ENCODE results near the gene WDR53.

The WDR53 gene

GRCh38 chr3:196506687-196507086, 61.7 kb downstream of the WDR53 start:
- Histone ChIP-seq H3K4me3 (ENCODE audit: severe bottlenecking) (no peak overlapping the region), H3K27ac (ENCODE audit: poor library complexity, severe bottlenecking) (no peak overlapping the region), H3K27me3 (ENCODE audit: insufficient read depth, poor library complexity, severe bottlenecking) (no peaks in the 10 kb centered on the region), H3K9me3 (ENCODE audit: severe bottlenecking) (peaks cover 2% of the 10 kb centered on the region), H3K36me3 (ENCODE audit: low read depth) (no peaks in the 10 kb centered on the region), H3K4me1 (ENCODE audit: insufficient read depth, poor library complexity, severe bottlenecking) (no peaks in the 10 kb centered on the region)
- DNase-seq (ENCODE audit: low spot score) (no peak), ATAC-seq (ENCODE audit: low read depth) (no peak)
- TF ChIP-seq CTCF (IDR thresholded peaks at IDR 0.05; ENCODE audit: poor library complexity, severe bottlenecking) = no peak

GRCh38 chr3:196504556-196504955, 63.8 kb downstream of the WDR53 start:
- no peaks in the 10 kb centered on the region for H3K27me3 ChIP-seq (ENCODE audit: insufficient read depth, poor library complexity, severe bottlenecking)
- DNase-seq (ENCODE audit: low spot score) (no peak), ATAC-seq (ENCODE audit: low read depth) (no peak)
- peaks cover 6% of the 10 kb centered on the region for H3K4me1 ChIP-seq (ENCODE audit: insufficient read depth, poor library complexity, severe bottlenecking)
- H3K9me3 ChIP-seq (ENCODE audit: severe bottlenecking) = peaks cover 2% of the 10 kb centered on the region
- H3K36me3 ChIP-seq (ENCODE audit: low read depth) = peaks cover 15% of the 10 kb centered on the region
- TF ChIP-seq CTCF (IDR thresholded peaks at IDR 0.05; ENCODE audit: poor library complexity, severe bottlenecking) = no peak
- peak overlapping the region; percentile 90 for H3K27ac ChIP-seq (ENCODE audit: poor library complexity, severe bottlenecking)
- H3K4me3 ChIP-seq (ENCODE audit: severe bottlenecking) = no peak overlapping the region
